Right forelimb (tissue), 1 donor: ENCODE measurements around the gene SNRNP27.

Source experiments
- DNase-seq: peaks from one replicate; pipeline ENCODE4 v3.0.0-alpha.2; 2018

The SNRNP27 gene

DNA sequence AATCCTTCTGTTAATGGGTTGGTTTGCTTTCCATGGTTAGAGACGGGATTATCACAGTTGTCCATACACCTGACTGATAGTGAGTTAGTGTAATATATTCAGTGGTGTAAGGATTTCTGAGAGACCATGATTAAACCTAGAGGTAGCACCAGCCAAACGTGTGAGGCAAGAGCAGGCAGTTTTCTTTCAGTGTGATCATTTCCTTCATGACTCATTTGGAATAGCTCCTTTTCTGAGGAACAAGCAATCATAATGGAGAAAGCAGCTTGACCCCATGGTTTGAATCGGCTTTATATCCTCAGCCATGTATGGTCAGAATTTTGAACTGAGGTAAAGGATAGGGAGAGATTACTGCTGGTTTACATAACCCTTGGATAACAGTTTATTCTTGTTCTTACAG lies 24.1 kb downstream of the SNRNP27 start:
- no peak for DNase-seq

GRCh38 chr2:69918401-69918800 lies 24.6 kb downstream of the SNRNP27 start:
- no peak for DNase-seq

DNA sequence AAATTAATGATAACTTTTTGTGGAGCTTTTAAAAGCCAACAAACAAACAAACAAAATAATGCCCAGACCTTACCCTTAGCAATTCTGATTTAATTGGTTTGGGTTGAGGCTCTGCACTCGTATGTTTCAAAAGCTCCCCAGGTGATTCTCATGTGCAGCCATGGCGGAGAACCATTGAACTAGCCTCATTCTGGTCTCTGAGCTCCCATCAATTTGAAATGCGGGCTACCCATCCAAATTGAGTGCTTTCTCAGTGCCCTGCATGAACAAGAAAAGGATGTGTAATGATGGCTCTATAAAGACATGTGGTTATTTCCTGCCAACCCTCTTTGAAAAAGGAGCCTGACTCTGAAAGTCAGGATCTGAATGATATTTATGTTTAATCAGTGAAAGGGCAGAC lies 29.4 kb downstream of the SNRNP27 start:
- DNase-seq, result no peak

GRCh38 chr2:69926849-69927515 lies 33.2 kb downstream of the SNRNP27 start:
- DNase-seq, result no peak

DNA sequence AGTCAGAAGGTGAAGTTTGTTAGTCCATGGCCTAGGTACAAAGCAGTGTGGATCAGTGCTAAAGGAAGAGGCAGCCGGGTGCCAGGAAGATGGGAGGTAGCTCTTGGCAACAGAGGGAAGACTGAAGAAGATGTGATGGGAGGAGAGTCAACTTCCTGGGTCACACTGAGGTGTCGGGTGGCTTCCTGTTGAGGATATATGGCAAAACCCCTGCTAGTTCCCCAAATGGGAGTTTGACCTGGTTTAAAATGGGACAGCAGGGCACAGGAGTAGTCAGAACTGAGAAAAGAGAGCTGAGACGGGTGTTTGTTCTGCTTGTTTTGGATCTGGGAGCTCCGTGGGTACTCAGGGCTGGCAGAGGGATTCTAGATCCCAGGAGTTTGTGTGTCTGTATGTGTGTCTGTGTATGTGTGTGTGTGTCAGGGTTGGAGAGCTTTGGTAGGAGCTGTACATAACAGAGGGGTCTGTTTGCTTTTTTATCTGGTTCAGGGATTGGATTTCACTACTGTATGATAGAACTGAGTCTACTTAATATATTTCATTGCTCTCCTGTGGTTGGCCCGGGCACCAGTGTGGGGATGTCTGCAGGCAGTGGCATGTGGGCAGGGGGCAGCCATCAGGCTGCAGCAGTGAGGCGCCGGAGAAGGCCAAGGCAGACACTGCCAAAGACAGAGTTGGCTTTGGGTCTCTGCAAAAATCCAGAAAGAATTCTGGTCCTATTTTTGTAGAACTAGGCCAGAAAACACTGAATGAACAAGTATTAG lies 38.3 kb downstream of the SNRNP27 start:
- no peak for DNase-seq

GRCh38 chr2:69932596-69932922 lies 38.8 kb downstream of the SNRNP27 start:
- no peak for DNase-seq

- DNase-seq, result no peak
Observed at GRCh38 chr2:69933254-69933828, 39.6 kb downstream of the SNRNP27 start.

DNA sequence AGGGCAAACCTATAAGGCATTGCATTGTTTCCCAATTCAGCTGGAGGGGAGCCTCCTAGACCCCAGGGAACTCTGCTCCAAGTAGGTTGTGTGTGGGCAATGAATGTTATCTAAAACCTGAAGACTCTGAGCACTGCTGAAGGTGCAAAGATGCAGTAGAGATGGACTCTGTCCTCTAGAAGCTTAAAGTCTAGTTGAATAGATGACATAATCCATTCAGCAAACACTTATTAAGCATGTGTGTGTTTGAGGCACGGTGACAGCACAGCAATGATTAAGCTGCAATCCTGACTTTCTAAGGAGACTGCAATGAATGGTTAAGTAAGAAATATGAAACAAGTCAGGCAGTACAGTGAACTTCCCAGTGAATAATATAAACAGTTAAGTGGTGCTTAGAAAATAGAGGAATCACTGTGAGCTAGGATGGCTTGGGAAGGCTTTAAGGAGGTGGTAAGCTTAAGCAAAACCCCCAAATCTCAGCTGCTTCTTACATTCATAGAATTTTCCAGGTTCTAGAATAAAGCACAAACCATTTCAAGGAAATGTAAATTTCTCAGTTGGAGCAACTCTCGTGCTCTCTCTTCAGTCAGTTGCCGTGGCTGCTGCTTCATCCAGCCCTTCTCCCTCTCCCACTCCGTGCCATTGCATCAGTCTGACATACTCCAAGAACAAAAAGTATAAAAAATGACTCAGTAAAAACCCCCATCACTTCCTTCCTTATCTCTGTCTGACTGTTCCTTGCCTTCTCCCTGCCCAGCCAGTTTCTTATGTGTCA lies 40.3 kb downstream of the SNRNP27 start:
- DNase-seq, result no peak

- DNase-seq, result no peak
Observed at GRCh38 chr2:69934614-69934908, 40.8 kb downstream of the SNRNP27 start.

GRCh38 chr2:69935011-69935410 lies 41.3 kb downstream of the SNRNP27 start:
- DNase-seq, result no peak

DNA sequence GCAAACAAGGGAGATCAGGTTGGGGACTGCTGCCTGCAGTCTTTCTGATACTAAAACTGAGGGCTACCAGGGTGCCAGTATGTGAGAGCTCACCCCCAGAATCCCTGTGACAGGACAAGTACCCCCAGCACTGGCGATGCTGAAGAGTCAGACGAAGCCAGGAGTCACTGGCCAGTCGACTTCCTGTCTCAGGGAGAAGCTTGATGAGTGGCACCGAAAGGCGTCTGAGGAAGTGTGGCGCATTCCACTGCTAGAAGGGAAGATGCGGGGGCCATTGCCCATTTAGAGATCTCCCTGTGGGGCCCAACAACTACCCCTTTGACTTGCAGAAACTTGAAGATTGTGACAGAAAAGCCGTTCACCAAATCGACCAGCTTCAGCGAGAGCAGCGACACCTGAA lies 43.1 kb downstream of the SNRNP27 start:
- no peak for DNase-seq

GRCh38 chr2:69937968-69938367 lies 44.2 kb downstream of the SNRNP27 start:
- no peak for DNase-seq

GRCh38 chr2:69939722-69940121 lies 46.0 kb downstream of the SNRNP27 start:
- DNase-seq, result no peak

- no peak for DNase-seq
Observed at GRCh38 chr2:69940691-69941090, 46.9 kb downstream of the SNRNP27 start.

DNA sequence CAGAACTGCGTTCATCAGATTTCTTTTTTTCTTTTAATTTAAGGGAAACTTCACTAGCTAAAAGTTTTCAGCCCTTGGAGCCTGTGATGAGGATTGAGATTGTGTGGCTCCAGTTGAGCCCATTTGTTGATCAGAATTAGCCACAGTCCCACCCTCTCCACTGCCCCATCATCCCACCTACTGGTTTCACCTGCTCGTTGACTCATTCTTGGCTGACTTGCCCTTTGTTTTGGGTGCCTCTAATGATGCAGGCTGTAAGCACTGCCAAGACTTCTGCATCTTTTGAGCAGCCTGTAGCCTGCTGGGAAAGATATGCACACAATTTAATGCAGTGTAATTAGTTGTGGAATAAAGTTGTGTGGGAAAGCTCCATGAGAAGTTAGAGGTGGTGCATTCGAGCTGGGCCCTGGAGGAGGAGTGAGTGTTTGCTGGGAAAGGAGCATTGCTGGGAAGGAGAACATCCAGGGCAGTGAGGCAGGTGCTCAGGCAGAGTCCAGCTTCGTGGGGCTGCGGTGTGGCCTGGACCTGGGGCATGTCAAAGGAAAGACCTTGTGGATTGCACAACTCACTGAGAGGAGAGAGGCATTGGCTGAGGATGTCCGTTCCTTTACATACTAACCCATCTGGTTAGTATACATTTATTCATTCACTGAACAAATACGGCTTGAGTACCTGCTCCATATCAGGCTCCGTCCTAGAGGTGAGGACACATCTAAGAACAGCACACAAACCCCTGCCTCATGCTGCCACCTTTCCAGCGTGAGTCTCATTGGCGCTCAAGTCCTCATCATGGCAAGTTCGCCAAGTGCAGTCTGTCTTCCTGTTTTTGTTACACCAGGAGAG lies 49.5 kb downstream of the SNRNP27 start:
- no peak for DNase-seq

DNA sequence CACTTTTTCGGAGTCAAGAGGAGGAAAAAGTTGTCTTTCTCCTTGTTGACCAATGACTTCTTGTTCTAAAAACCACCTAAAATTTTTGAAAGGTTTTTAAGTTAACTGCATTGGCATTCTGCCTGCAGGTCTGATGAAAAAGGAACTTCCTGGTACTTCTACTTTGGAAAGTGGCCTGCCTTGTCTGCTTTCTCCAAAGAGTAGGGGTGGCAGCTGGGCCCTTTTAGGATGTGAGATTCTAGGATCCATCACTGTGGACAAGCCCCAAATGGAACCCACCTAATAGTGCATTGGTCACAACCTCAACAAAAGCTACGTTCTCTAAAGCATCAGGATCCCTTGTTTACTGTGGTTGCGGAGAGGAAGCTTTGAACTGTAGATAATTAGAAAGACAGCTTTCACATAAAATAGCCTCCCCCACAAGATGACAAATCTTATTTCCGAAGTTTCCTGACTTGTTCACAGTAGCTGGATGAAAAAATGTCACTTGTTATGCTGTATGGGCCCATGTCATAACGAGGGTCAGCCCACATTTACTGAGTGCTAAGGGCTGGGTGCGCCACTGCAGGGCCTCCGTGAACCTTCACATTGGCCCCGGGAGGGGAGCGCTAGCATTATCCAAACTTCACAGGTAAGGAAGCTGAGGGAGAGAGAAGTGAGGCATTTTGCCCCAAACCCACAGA lies 50.2 kb downstream of the SNRNP27 start:
- no peak for DNase-seq

DNA sequence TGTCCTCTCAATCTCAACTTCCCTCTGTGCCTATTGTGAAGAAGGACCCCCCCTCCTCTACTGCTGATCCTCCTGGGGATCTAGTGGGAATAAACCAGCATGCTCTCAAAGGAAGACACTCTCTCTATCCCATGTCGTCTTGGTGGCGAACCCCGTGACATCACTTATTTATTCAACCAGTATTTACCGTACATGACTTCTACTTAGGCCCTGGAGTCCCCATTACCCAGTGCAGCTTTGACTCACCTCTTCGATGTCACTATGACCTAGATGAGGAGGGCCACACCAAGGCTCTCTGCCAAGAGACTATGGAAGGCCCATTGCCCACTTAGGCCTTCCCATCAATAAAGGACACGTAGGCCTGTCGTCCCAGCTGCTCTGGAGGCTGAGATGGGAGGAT lies 51.0 kb downstream of the SNRNP27 start:
- DNase-seq, result no peak

DNA sequence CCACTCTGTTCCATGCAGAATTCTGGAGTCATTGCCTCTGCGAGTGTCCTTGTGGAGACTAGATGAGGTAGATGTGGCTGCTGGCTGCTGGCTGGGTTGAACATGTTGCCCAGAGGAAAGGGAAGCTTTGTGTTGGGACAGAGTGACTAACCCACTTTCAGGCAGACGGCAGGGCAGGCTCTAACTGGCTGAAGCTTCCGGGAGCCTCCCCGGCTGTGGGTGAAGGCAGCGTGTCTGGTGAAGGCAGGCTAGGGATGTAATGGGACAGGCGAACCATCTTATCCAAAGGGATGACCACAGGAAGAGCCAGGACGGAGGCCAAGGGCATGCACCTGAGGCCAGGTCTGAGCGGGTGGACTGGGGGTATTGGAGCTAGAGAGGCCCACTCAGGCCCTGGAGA lies 51.7 kb downstream of the SNRNP27 start:
- no peak for DNase-seq

DNA sequence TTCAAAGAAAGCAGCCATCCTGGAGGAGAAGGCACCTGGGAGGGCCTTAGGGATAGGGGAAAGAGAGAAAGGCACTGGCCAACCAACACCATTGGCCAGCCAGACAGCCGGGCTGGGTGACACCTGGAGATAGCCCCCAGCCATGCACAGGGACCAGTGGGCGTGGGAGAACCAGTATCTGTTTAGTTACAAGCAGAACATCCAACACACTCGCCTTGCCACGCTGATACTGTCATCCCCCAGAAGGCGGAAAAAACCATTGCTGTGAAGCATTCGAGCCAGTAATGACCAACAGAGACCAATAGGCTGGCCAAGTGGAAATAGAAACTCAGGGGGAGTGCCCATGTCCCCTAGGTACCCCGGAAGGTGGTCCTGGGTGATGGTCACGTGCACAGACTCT lies 52.2 kb downstream of the SNRNP27 start:
- no peak for DNase-seq

- no peak for DNase-seq
Observed at GRCh38 chr2:69946351-69947324, 52.9 kb downstream of the SNRNP27 start.

GRCh38 chr2:69947325-69947931 lies 53.7 kb downstream of the SNRNP27 start:
- DNase-seq, result no peak
